K562 (cell line): ENCODE measurements around the gene TNIP2. TPM values are rescaled to one million over a fixed set of nuclear protein-coding genes. Genes with fewer than 3 reads are reported as not detected.

Experiments used
- ATAC-seq: fragments of 200-7000 bp; cut with Tn5 transposase; 3 replicates; pipeline ENCODE4 v1.9.1; 2020; ENCODE audit warnings: moderate library complexity
- BruUV-seq: library from RNA; stranded (reverse); fragments of 400-500 nt; replicated peaks from 2 replicates; lab custom pipeline; 2021; lab: Mats Ljungman, UMichigan
- CTCF ChIA-PET: fragments of 300-600 bp; formaldehyde crosslinking; extraction: SDS; loops from one replicate; lab custom pipeline; 2021; ENCODE audit warnings: low intra/inter-chr PET ratio; lab: Yijun Ruan, JAX
- POLR2A ChIA-PET: fragments of 300-600, 350-650 bp; sonication (Branson Sonifier 250); formaldehyde crosslinking; extraction: SDS; loops from one replicate; lab custom pipeline; 2021; ENCODE audit warnings: antibody characterized with exemption, inconsistent platforms; lab: Yijun Ruan, JAX
- DNase-seq, 4 experiments: peaks; one replicate each; pipeline versions ENCODE4 v3.0.0 to v3.0.0-alpha.2; 2011 to 2018; ENCODE audit warnings: low spot score in 3 of 4, mixed read lengths in 3 of 4; ENCODE audit errors: extremely low read depth in 1 of 4
- FAIRE-seq: peaks from 2 replicates; lab custom pipeline; 2011; peaks lifted over from hg19 to GRCh38; lab: Jason Lieb, UNC
- H2AFZ ChIP-seq: 2 replicates; pipeline ENCODE4 v1.6.0; 2011; ENCODE audit warnings: low read depth, low read length, control low read depth, inconsistent platforms
- H3K27ac ChIP-seq: fragments of 200-600 bp; 3 replicates; pipeline ENCODE4 v1.8.0; 2011; ENCODE audit warnings: low read depth, mild to moderate bottlenecking, control low read depth, inconsistent platforms, low read length, moderate library complexity, mixed read lengths; ENCODE audit errors: extremely low read depth
- H3K27me3 ChIP-seq, 2 experiments: fragments of 300-600 bp in 1 of 2; 2 replicates in 1 of 2; 3 replicates in 1 of 2; pipeline versions ENCODE4 v1.6.0 to v1.8.0; 2011; ENCODE audit warnings: inconsistent platforms in 2 of 2, low read length in 2 of 2, mild to moderate bottlenecking in 1 of 2, mixed read lengths in 1 of 2, moderate library complexity in 1 of 2; ENCODE audit not compliant: control insufficient read depth in 2 of 2, insufficient read depth in 2 of 2
- H3K36me3 ChIP-seq: fragments of 300-600 bp; 3 replicates; pipeline ENCODE4 v1.8.0; 2011; ENCODE audit warnings: mild to moderate bottlenecking, low read length, inconsistent platforms; ENCODE audit not compliant: control insufficient read depth, insufficient read depth
- H3K4me1 ChIP-seq, 2 experiments: fragments of 200-600 bp in 1 of 2; replicated peaks in 1 of 2; 2 replicates in 1 of 2; 3 replicates in 1 of 2; pipeline versions ENCODE4 v1.5.1 to v1.8.0; 2011; ENCODE audit warnings: inconsistent platforms in 2 of 2, low read length in 2 of 2, mild to moderate bottlenecking in 1 of 2, mixed read lengths in 1 of 2, moderate library complexity in 1 of 2; ENCODE audit not compliant: control insufficient read depth in 2 of 2, insufficient read depth in 2 of 2
- H3K4me2 ChIP-seq: 2 replicates; pipeline ENCODE4 v1.6.1; 2011; ENCODE audit warnings: low read length, control low read depth, inconsistent platforms, mixed read lengths; ENCODE audit not compliant: insufficient read depth
- H3K4me3 ChIP-seq: fragments of 200-600 bp; sonication (generic), shearing (Covaris generic); 2 replicates; pipeline ENCODE4 v1.5.1; 2016; ENCODE audit warnings: control low read depth, inconsistent platforms
- H3K79me2 ChIP-seq: fragments of 200-600 bp; 3 replicates; pipeline ENCODE4 v1.8.0; 2011; ENCODE audit warnings: low read length, inconsistent platforms; ENCODE audit not compliant: control insufficient read depth, insufficient read depth
- H3K9ac ChIP-seq, 2 experiments: 2 replicates each; pipeline versions ENCODE4 v1.6.0 to v1.6.1; 2011; ENCODE audit warnings: low read depth in 2 of 2, low read length in 2 of 2, control low read depth in 1 of 2, inconsistent platforms in 1 of 2, mild to moderate bottlenecking in 1 of 2, mixed read lengths in 1 of 2; ENCODE audit not compliant: insufficient read depth in 1 of 2
- H3K9me1 ChIP-seq: one replicate; pipeline ENCODE4 v1.6.0; 2011; ENCODE audit warnings: inconsistent platforms, mild to moderate bottlenecking, low read length, moderate library complexity; ENCODE audit not compliant: control insufficient read depth, insufficient read depth
- H3K9me3 ChIP-seq: replicated peaks from 2 replicates; pipeline ENCODE4 v1.5.1; 2011; ENCODE audit warnings: low read depth, low read length, inconsistent platforms; ENCODE audit not compliant: control insufficient read depth, insufficient read depth
- H4K20me1 ChIP-seq: replicated peaks from 2 replicates; pipeline ENCODE4 v1.6.1; 2011; ENCODE audit warnings: low read length, inconsistent platforms, mixed read lengths; ENCODE audit not compliant: control insufficient read depth, insufficient read depth
- GATAD2A ChIP-seq: fragments of 450-650 bp; IDR thresholded peaks from 2 replicates; pipeline ENCODE4 v1.6.1; 2017
- NR0B1 ChIP-seq: fragments of 450-650 bp; IDR thresholded peaks from one replicate; pipeline ENCODE4 v1.6.1; 2018; ENCODE audit warnings: mild to moderate bottlenecking, moderate library complexity; ENCODE audit not compliant: partially characterized antibody
- REST ChIP-seq, 2 experiments: fragments of 450-650 bp; formaldehyde crosslinking in 1 of 2; IDR thresholded peaks; 2 replicates each; pipeline versions ENCODE4 v1.4.0 to v1.6.1; 2014 to 2020; ENCODE audit warnings: mild to moderate bottlenecking in 2 of 2, borderline replicate concordance in 1 of 2, low read depth in 1 of 2
- SMAD2 ChIP-seq: fragments of 150-350 bp; IDR thresholded peaks from 2 replicates; pipeline ENCODE4 v1.6.1; 2014; ENCODE audit warnings: low read depth, mild to moderate bottlenecking, low read length
- ZNF217 ChIP-seq: sonication (generic); formaldehyde crosslinking; IDR thresholded peaks from 2 replicates; pipeline ENCODE4 v1.8.0; 2022; ENCODE audit warnings: mild to moderate bottlenecking, missing genetic modification reagents
- ZNF431 ChIP-seq: sonication (generic); formaldehyde crosslinking; IDR thresholded peaks from 2 replicates; pipeline ENCODE4 v1.8.0; 2022; ENCODE audit warnings: mild to moderate bottlenecking, missing genetic modification reagents
- ZNF584 ChIP-seq: fragments of 200-800 bp; sonication (Bioruptor generic); IDR thresholded peaks from 2 replicates; pipeline ENCODE4 v1.6.1; 2016; ENCODE audit warnings: low read depth, mild to moderate bottlenecking, missing genetic modification characterization, missing compliant biosample characterization
- WGBS: fragments of 100-300 bp; shearing (Covaris generic); methylation state at CpG from one replicate; pipeline ENCODE4 v1.1.6; 2016; ENCODE audit warnings: low coverage, mixed read lengths; ENCODE audit not compliant: insufficient coverage; ENCODE audit errors: missing lambda C conversion rate; 5-methylcytosine and 5-hydroxymethylcytosine counted together
- in situ Hi-C: fragments of 300-500 bp; cut with MboI; formaldehyde crosslinking; loops from 4 replicates; pipeline ENCODE4 v1.15.0; 2018; ENCODE audit warnings: inconsistent platforms, mixed read lengths
- intact Hi-C: fragments of 100-400 bp; cut with micrococcal nuclease; formaldehyde crosslinking; loops from 2 replicates; pipeline ENCODE4 v1.14.2; 2022
- polyA plus RNA-seq, 8 experiments: library from polyadenylated mRNA; depleted of rRNA in 4 of 8; stranded (reverse) in 5 of 8; unstranded in 3 of 8; fragments of >200 nt; fragmentation: Nextera tagmentation in 2 of 8; fragmentation: Illumina TruSeq in 1 of 8; extraction: Ambion mirVana in 2 of 8; extraction: Trizol in 1 of 8; gene quantifications; 2 replicates each; pipeline versions ENCODE4 v1.2.1 to v1.2.3, GENCODE V29; 2011 to 2014; ENCODE audit warnings: inconsistent platforms in 1 of 8, missing spikeins in 1 of 8
- total RNA-seq, 7 experiments: library from RNA; depleted of rRNA in 6 of 7; stranded (reverse); fragments of >200 nt in 6 of 7; fragmentation: Illumina TruSeq in 2 of 7; extraction: Trizol in 2 of 7; gene quantifications; 2 replicates each; pipeline versions ENCODE4 v1.2.1 to v1.2.3, GENCODE V29; 2011 to 2021; ENCODE audit warnings: low replicate concordance in 1 of 7

TNIP2 gene
- total and polyA plus RNA-seq, 9 of the 15 experiments (the other 6 are each of a cell fraction or from before 2014, with no cell fraction given) = 0.61 to 42.6 (median 19.5) TPM

DNA sequence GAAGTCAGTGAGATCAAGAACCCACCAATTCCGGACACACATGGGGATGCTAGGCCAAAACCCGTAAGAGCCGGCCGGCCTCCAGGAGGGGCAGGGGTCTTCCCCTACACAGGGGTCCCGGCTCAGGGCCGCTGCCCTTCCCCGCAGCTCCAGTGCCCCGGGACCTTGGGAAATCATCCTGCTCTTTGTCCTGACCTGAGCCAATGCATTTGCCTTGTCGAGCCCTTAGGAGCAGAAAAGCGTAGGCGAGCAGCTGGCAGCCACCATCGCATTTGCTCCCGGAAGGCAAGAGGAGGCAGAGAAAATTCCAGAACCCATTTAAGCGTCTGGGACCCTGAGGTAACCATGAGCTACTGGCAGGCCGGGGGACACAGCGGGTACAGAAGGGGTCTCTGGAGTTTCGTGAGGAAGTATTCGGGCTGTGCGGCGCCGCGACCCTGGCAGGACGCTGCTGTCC is 7.4 kb upstream of the TNIP2 start:
- ChIA-PET POLR2A (interaction anchor here (0.6 kb wide), 1 partner anchor 118 kb away, joined by 3 read pairs; no protein-coding TSS in a partner anchor), CTCF (no interaction called here)
- Histone ChIP-seq H3K27ac (no peak overlapping the region), H3K79me2 (no peaks in the 10 kb centered on the region), H3K9ac (no peak overlapping the region), H3K4me1 (peaks cover 8 to 33% of the 10 kb centered on the region in 2 experiments; a peak in 3 of 5 replicates), H2AFZ (no peak overlapping the region), H3K4me3 (no peak overlapping the region), H3K9me1 (no peaks in the 10 kb centered on the region), H3K9me3 (no peaks in the 10 kb centered on the region), H3K27me3 (no peaks in the 10 kb centered on the region), H4K20me1 (no peaks in the 10 kb centered on the region), H3K4me2 (no peak overlapping the region), H3K36me3 (no peaks in the 10 kb centered on the region)
- intact Hi-C loops (loop anchor here (5.0 kb wide), 1 partner anchor 274 kb away; no protein-coding TSS in a partner anchor), in situ Hi-C loops (no loop called here)
- DNase-seq = peak in 1 of 4 experiments; percentile 3
- BruUV-seq = no TSS peak
- TF ChIP-seq NR0B1 (no peak), REST (IDR thresholded peaks at IDR 0.05; ENCODE audit: borderline replicate concordance) (no peak), REST (CRISPR knock-in tag; IDR thresholded peaks at IDR 0.05; ENCODE audit: low read depth) (no peak), ZNF431 (no peak), SMAD2 (no peak), ZNF584 (CRISPR knock-in tag) (no peak), GATAD2A (no peak), ZNF217 (CRISPR knock-in tag) (no peak)
- no peak for ATAC-seq
- 90% methylated on average over 18 of the region's 23 CpGs for WGBS
- FAIRE-seq = no peak
